Head of caudate nucleus (tissue), 42 donors: ENCODE measurements around the gene FAM89B.

Experiments used
- DNase-seq, 42 donors: peaks; one replicate each; pipeline versions ENCODE4 v3.0.0 to v3.0.0-alpha.2; 2020 to 2021; ENCODE audit warnings: mixed read lengths in 7 of 42
- intact Hi-C: fragments of 100-400 bp; cut with DNase I; formaldehyde crosslinking; loops from one replicate; pipeline ENCODE4 v1.15.0; 2022

FAM89B gene

DNA sequence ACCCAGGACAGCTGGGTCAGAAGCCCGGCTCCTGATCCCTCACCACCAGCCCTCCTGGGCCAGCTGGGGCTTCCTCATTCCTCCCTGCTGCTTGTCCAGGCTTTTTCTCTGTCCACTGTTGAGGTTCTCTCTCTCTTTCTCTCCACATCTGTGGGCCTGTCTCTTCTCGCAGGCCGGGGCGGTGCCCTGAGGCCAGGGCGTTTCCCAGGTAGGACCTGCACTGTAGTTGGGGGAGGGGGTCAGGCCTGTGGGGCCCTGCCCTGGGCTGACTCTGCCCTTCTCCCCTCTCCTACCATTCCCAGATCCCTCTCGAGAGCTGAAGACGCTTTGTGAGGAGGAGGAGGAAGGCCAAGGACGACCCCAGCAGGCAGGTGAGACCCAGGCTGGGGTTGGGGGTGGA, 8.4 kb downstream of the FAM89B start:
- DNase-seq: no peak
- intact Hi-C loops: no loop called here

DNA sequence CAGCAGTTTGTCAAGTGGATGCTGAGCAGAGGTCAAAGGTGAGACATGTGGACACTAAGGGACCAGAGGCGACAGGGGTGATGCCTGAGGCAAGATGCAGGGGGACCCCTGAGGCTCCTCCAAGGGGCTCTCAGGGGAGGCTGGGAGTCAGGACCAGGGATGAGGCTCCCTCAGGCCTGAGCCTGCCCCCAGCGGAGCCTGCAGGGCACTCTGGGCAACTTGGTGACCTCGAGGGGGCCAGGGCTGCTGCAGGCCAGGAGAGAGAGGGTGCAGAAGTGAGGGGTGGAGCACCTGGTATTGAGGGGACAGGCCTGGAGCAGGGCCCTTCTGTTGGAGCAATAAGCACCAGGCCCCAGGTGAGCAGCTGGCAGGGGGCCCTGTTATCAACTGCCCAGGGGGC, 9.6 kb downstream of the FAM89B start:
- intact Hi-C loops: no loop called here
- DNase-seq: no peak

DNA sequence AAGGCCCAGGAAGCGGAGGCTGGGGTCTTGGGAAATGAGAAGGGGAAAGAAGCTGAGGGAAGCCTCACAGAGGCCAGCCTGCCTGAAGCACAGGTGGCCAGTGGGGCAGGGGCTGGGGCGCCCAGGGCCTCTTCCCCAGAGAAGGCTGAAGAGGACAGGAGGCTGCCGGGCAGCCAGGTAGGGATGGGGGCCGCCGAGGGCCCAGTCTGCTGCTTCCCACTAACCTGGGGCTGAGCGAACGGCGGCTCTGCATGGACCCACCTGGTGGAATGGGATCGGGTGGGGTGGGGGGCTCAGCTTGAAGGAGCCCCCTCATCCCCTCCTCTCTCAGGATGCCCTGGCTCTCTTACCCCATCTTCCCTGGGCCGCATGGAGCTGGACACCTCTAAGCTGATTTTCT, 11.3 kb downstream of the FAM89B start:
- DNase-seq: no peak
- intact Hi-C loops: no loop called here

DNA sequence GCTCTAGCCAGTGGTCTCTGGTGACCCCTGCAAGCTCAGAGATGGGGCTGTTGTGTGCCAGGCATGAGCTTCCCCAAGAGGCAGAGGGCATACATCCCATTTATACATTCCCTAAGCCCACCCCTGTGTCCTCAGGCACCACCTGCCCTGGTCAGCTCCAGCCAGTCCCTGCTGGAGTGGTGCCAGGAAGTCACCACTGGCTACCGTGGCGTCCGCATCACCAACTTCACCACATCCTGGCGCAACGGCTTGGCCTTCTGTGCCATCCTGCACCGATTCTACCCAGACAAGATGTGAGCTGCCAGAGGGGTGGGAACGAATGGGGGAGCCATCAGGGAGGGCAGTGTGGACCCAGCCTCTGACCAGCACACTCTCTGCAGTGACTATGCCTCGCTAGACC, 11.8 kb downstream of the FAM89B start:
- no peak for DNase-seq

DNA sequence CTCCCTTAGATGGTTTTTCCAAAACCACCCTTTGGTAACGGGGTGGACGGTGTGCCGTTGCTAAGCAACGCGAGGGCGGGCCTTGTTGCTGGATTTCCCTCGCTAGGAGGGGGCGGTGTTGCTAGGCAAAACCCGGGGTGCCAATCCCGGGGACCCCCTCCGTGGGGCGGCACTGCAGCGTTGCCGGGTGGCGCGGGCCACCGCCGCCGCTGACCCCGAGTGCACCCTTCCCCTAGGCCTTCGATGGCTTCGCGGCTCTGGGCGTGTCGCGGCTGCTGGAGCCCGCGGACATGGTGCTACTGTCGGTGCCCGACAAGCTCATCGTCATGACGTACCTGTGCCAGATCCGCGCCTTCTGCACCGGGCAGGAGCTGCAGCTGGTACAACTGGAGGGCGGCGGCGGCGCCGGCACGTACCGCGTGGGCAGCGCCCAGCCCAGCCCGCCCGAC, 12.4 kb downstream of the FAM89B start:
- intact Hi-C loops: no loop called here
- DNase-seq: peak in 34 of 42 donors; percentile 50 to 86 (median 64)

More for the DNA sequence above, 11.8 kb downstream of the FAM89B start:
- intact Hi-C loops: no loop called here

DNA sequence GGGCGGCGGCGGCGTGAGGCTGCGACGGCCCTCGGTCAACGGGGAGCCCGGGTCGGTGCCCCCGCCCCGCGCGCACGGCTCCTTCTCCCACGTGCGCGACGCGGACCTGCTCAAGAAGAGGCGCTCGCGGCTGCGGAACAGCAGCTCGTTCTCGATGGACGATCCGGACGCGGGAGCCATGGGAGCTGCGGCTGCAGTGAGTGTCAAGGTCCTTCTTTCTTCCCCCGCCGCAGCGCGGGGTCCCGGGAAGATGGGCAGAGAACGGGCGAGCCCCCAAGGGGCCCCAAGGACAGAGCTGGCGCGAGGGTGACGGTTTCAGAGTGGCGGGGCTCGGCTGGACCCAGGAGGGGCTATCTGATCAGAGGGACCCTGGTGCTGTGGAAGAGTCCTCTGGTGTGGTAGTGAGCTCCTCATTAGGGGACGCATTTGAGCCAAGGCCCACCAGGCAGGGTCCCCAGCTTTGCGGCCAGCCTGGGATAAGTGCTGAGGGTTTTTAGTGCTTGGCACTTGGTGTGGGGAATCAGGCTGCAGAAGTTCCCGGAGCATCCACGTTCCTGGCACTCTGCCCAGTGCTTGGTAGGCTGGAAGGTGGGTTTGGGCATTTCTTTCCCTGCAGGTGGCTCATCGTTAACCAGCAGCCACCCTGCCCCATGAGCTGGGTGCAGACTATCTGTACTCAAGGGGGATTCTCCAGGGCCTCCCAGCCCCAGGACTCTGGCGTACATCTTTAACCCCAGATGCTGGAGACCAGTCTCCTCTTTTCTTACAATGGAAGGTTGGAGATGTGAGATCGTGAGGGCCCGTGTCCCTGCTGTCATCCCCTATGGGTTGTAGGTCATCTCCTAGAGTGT, 13.3 kb downstream of the FAM89B start:
- intact Hi-C loops: no loop called here

DNA sequence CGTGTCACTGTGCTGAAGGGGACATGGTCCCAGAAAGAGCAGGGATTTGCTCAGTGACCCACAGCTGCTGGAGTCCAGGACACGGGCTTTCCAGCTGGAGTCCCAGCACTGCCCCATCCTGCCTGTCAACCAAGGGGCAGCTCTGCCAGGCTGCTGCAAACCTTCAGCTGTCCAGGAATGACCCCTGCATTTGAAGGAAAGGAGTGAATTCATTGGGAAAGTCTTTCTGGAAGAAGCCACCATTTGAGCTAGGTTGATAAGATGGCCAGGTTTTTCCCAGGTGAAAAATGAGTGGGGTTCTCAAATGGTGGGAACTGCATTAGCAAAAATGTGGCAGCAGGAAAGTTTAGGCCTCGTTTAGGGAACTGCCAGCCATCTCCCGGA, 13.9 kb downstream of the FAM89B start:
- no peak for DNase-seq

More for the DNA sequence above, 13.3 kb downstream of the FAM89B start:
- no peak for DNase-seq

DNA sequence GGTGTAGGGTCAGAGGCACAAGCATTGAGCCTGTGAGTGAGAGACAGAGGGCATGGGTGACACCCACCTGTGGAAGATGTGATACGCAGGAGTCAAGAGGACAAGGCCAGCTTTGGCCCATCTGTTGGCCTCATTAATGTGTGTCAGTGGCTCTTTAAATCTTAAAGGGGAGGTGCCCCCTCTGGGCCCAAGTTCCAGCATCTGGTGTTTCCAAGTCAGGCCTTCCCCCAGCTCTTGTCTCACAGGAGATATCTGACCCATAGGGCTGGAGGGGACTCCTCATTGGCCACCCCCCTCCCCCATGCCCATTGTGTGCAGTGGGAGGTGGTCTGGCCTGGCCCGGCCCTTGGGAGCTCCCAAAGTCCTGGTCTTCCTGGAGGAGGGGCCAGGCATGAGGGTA, 14.3 kb downstream of the FAM89B start:
- intact Hi-C loops: no loop called here
- DNase-seq: no peak

More for the DNA sequence above, 13.9 kb downstream of the FAM89B start:
- intact Hi-C loops: no loop called here

DNA sequence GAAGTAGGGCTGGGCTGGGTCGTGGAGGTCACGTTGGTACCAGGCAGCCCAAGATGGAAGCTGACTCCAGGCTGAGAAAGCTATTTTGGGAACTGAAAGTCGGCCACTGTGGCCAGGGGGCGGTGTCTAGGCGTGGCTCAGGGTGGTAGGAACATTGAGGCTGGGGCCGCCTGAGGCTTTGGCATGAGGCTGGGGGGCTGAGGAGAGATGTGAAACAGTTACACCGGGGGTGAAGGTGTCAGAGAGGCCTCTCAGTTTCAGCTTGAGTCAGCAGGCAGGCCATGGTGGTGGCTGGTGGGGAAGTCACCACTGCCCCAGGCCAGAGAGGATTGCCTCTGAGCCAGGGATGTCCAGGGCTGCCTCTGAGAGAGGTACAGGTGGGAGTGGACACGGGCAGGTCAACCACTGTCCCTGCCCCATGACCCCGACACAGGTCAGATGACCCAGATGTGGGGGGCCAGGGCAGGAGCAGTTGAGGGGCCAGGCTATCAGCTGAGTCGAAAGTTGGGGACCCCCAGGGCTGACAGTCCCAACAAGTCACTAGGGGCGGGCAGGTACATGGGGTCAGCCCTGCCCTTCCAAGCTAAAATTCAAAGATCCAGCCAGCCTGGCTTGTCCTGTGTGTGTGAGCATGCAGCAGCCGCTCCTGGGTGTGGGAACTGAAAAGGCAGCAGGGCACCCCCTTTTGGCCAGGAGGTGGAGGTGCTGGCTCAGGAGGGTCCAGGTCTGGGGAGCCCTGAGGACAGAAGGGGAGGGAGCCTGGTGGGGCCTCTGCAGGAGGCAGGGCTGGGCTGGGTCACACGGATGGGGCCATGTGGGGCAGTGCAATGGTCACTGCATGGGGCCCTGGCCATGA, 16.1 kb downstream of the FAM89B start:
- intact Hi-C loops: no loop called here
- DNase-seq: peak in 26 of 42 donors; percentile 45 to 80 (median 62)

DNA sequence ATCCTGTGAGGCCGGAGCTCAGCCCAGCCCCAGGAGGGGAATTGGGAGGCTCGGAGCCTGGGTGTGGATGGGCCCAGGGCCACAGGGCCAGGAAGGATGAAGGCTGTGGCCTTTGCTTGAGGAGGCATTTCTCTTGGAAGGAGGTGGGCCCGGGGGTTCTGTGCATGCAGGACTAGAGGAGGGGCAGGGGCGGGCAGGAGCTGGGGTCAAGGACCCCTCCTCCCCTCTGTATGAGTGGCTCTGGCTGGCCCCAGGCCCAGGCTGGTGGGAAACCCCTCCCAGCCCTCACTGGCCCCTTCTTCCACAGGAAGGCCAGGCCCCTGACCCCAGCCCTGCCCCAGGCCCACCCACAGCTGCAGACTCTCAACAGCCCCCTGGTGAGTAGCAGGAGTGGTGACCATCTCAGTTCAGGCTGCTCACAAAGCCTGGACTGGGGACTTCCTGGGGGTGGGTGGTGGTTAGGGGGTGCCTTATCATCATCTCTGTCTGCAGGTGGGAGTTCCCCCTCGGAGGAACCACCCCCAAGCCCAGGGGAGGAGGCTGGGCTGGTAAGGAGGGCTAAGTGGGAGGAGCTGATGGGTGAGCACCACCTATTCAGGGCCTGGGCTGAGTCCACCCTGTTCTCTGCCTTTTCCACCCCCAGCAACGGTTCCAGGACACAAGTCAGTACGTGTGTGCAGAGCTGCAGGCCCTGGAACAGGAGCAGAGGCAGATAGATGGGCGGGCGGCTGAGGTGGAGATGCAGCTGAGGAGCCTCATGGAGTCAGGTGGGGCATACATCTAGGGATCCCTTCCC, 17.3 kb downstream of the FAM89B start:
- intact Hi-C loops: no loop called here

DNA sequence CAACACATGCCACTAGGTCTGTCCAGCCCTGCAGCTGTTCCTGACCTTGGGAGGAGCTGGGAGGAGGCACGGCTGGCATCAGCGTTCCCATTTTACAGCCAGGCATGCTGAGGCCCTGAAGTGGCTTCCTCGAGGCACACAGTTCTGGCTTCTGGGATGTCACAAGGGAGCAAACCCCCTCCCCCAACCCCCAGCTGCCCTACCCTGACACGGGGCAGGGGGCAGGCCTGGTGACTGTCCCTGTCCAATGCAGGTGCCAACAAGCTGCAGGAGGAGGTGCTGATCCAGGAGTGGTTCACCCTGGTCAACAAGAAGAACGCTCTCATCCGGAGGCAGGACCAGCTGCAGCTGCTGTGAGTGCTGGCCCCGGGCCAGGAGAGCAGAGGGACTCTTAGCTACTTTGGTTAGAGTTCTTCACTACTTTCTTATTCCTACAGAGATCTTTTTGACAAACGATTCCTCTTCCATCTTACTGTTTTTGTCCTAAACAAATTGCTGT, 18.0 kb downstream of the FAM89B start:
- peak in 2 of 42 donors; percentile 45 to 59 for DNase-seq
- intact Hi-C loops: no loop called here

More for the DNA sequence above, 17.3 kb downstream of the FAM89B start:
- DNase-seq: no peak

DNA sequence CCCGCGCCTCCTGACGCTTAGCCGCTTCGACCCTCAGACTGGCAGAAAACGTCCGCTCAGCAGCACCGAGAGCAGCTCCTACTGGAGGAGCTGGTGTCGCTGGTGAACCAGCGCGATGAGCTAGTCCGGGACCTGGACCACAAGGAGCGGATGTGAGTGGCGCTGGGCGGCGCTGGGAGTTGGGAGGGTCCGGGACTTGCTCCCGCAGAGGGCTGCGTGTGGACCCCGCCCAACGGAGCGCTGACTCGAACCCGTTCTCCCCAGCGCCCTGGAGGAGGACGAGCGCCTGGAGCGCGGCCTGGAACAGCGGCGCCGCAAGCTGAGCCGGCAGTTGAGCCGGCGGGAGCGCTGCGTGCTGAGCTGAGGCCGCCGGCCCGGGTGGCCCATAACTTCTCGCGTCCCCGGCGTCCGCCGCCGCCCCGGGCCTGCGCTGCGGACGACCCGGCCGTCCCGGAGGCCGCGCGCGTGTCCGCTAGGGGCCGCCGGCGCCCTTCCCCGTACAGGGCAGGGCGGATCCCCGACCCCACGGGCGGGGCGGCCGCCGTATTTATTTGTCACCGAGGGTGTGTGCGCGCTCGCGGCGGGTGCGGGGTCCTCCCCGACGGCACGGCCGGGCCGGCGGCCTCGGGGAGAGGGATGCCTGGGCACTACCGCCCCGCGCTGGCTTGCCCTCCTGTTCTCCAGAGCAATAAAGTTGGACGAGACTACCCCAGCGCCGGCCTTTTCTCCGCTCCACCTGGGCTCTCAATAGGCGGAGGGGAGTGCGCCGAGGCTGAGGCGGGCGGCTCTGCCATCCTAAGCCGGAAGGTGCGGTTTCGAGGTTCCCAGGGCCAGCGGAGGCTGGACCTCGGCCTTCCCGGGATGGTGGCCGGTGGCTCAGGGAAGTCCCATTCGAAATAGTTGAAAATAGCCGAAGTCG, 19.9 kb downstream of the FAM89B start:
- intact Hi-C loops: no loop called here
- no peak for DNase-seq

DNA sequence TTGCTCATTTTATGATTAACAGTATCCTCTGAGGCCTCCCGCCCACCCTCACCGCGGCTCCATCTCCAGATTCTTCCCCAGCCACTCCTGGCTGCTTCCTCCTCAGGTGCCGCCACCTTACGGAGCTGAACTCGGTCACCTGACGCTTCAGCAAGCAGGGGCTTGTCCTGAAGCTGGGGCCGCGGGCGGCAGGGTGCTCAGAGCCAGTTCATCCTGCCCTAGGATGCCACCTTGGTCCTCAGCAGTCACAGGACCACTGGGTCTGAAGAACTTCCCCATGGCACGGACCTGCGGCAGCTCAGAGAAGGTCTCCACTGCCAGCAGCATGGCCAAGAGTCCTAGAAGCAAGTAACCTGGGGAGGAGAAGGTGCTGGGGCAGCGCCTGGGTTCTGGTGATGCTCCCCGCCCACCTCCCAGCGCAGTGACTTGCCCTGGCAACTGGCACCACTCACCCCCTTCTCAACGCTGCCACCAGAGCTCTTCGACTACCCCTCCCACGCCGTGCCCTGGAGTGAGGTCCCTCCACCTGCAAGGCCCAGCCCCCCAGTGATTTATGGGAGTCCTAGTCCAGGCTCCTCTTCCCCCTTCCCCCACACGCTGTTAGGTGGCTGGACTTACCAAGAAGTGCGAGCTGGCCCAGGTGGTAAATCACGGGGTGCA, 20.6 kb downstream of the FAM89B start:
- no peak for DNase-seq
- intact Hi-C loops: no loop called here

DNA sequence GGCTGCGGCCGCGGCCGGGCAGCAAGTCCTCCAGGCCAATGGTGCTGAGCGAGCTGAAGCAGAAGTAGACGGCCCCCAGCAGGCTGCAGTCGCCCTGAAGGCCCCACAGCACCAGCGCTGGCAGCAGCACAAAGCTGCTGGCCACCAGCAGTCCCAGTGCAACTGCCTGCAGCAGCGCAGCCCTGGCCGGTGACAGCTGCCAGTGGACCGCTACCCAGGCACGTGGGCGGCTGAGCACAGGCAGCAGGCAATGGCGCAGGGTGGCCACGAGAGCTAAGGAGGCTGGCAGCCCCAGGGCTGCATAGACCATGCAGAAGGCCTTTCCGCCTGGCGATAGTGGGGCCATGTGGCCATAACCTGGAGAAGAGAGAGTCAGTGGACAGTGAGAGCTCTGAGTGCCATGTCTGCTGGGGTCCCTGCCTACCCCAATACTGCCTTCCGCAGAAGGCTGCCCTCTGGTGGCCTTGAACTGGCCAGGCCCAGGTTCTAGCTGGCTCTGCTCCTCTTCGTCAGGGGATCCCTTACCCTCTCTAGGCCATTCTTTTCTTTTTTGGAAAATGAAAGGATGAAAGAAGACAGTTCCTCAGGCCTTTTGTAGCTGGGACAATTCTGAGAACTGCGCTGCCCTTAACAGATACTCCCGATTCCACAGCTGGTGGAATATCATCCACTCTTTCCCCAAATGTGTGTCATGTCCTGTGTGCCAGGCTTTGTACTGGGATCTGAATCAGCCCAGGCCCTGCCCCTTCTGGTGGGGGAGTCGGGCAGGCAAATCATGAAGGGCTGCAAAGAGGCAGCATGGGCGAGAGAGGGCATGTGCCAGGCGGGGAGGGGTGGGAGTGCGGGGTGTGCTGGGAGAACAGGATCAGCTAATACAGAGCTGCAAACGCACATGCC, 21.4 kb downstream of the FAM89B start:
- intact Hi-C loops: no loop called here
- DNase-seq: peak in 41 of 42 donors; percentile 54 to 92 (median 80)

DNA sequence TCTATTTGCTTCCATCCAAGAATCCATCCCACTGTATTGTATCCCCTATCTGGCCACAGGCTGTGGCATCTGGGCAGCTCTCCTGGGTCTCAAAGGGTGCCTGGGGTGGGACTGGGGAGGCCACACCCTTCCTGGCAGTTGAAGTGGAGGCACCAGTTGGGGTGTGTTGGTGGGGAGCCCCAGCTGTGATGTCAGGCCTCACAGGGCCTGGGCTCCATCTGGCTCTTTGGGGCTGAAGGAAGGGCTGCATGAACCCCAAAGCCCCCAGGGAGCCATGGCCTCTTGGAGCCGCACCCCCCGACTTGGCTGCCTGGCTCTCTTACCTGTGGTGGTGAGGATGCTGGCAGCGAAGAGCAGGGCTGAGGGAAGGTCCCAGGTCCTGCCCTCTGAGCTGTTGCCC, 22.8 kb downstream of the FAM89B start:
- intact Hi-C loops: no loop called here
- DNase-seq: no peak

DNA sequence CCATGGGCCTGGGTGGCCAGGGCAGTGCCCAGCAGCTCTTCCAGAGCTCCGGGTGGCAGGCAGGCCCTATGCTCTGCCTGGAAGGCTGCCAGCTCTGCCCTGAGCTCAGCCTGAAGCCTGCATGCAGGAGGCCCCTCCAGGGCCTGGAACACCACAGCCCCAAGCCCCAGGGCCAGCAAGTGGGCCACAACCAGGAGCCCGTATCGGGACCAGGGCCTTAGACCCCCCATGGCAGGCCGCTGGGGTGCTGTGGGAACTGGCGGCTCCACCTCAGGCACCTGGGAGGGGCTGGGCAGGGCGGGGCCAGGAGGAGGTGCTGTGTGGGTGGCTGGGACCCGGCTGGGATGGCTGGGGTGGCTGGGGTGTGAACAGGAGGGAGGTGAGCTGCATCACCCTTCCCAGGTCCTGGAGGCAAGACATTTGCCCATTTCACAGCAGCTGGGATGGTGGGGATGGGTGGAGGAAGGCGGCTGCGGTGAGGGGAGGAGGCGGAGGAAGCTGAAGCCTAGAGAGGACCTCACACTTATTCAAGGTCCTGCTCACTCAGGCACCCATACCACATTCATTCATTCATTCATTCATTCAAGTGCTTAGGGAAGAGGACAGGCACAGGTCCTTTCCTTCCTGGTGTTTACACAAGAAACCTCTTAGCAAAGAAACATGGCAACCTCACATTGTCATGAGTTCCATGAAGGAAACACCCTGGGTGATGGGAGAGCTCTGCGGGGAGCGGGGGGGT, 23.4 kb downstream of the FAM89B start, which contains the start of gene KCNK7:
Gene KCNK7 (minus strand): TSS at position 258 of the 739 bp plus-strand sequence. CDS start 28 bp downstream, at position 230.
- DNase-seq: no peak
- intact Hi-C loops: no loop called here
